Osteocyte (in vitro differentiated cells): ENCODE data around the gene IFNL4. TPM values are rescaled to one million over a fixed set of nuclear protein-coding genes. Genes with fewer than 3 reads are reported as not detected.
"Not testable (repeated sequence)": the region's sequence is repeated elsewhere in the genome, so short reads cannot be mapped to it uniquely, and the experiment has no call there.

Source experiments
- DNase-seq: peaks from one replicate; pipeline ENCODE4 v3.0.0; 2021; ENCODE audit warnings: mixed read lengths; ENCODE audit not compliant: unreplicated experiment; ENCODE audit errors: extremely low spot score
- H3K27ac Mint-ChIP-seq: one replicate; pipeline ENCODE4 v1.8.0; 2021; ENCODE audit warnings: mild to moderate bottlenecking, mixed read lengths; ENCODE audit not compliant: unreplicated experiment
- H3K27me3 Mint-ChIP-seq: one replicate; pipeline ENCODE4 v1.8.0; 2021; ENCODE audit warnings: mixed read lengths; ENCODE audit not compliant: unreplicated experiment
- H3K36me3 Mint-ChIP-seq: one replicate; pipeline ENCODE4 v1.8.0; 2021; ENCODE audit warnings: mixed read lengths; ENCODE audit not compliant: unreplicated experiment
- H3K4me1 Mint-ChIP-seq: one replicate; pipeline ENCODE4 v1.8.0; 2021; ENCODE audit warnings: mixed read lengths; ENCODE audit not compliant: unreplicated experiment
- H3K4me3 Mint-ChIP-seq: one replicate; pipeline ENCODE4 v1.8.0; 2021; ENCODE audit warnings: mild to moderate bottlenecking, moderate library complexity, mixed read lengths; ENCODE audit not compliant: unreplicated experiment
- H3K9me3 Mint-ChIP-seq: one replicate; pipeline ENCODE4 v1.8.0; 2021; ENCODE audit warnings: mixed read lengths; ENCODE audit not compliant: unreplicated experiment
- total RNA-seq: library from RNA; stranded (reverse); gene quantifications from 2 replicates; pipeline ENCODE4 v1.2.1, GENCODE V29; 2021
- TF ChIP-seq, protein P1 (sequence below): fragments of 200-600 bp; sonication (generic); IDR thresholded peaks from 2 replicates; pipeline ENCODE4 v1.5.0; 2021; ENCODE audit warnings: antibody characterized with exemption, mild to moderate bottlenecking, moderate library complexity

The IFNL4 gene
- total RNA-seq, 1 donor from 2014 or later, result not detected

DNA sequence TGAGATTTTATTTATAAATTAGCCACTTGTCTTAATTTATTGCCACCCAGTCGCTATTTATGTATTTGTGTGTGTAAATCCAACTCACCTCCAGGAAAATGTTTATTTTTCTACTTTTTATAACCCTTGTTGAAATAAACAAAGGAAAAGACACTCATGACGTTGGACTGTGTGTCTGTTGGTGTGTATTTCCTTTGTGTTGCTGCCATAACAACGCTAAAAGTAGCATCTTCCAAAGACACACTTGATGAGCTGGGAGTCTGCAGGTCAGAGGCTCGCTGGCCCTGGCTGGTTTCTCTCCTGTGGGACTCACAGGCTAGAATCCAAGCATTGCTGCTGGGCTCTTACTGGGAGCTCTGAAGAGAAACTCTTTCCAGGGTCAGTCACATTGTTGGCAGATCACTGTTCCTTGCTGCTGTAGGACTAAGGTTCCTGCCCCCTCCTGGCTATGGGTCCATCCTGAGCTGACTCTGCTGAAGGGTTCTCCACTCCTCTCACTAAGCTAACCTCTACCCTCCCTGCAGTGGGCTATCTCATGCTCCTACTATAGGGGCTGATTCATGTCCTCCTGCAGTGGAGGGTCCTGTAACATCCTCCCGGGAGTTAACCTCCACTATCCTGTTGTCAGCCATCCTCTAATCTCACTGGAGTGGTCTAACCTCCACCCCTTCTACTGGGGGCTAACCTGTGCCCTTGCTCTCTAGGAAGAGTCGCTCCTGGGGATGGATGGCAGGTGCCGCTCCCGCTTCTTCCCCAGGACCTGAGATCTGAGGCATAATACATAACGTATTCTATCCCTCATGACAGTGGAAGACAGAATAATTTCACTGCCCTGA lies 21.6 kb upstream of the IFNL4 start:
- TF ChIP-seq, protein P1, sequence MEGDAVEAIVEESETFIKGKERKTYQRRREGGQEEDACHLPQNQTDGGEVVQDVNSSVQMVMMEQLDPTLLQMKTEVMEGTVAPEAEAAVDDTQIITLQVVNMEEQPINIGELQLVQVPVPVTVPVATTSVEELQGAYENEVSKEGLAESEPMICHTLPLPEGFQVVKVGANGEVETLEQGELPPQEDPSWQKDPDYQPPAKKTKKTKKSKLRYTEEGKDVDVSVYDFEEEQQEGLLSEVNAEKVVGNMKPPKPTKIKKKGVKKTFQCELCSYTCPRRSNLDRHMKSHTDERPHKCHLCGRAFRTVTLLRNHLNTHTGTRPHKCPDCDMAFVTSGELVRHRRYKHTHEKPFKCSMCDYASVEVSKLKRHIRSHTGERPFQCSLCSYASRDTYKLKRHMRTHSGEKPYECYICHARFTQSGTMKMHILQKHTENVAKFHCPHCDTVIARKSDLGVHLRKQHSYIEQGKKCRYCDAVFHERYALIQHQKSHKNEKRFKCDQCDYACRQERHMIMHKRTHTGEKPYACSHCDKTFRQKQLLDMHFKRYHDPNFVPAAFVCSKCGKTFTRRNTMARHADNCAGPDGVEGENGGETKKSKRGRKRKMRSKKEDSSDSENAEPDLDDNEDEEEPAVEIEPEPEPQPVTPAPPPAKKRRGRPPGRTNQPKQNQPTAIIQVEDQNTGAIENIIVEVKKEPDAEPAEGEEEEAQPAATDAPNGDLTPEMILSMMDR, result no peak
- H3K9me3 Mint-ChIP-seq, result no peaks in the 10 kb centered on the region
- no peaks in the 10 kb centered on the region for H3K36me3 Mint-ChIP-seq
- no peaks in the 10 kb centered on the region for H3K4me1 Mint-ChIP-seq
- no peak overlapping the region for H3K27ac Mint-ChIP-seq
- H3K27me3 Mint-ChIP-seq, result peaks cover 33% of the 10 kb centered on the region
- DNase-seq, result no peak
- no peak overlapping the region for H3K4me3 Mint-ChIP-seq

DNA sequence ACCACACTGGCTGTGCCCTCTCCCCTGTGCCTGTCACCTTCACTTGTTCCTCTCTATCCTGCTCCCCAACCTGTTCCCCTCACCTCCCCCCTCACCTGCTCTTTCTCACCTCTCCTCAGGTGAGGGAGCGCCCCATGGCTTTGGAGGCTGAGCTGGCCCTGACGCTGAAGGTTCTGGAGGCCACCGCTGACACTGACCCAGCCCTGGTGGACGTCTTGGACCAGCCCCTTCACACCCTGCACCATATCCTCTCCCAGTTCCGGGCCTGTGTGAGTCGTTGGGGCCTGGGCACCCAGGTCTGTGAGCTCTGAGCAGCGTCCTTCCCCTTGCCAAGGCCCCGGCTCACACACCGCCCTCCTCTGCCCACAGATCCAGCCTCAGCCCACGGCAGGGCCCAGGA lies 20.7 kb upstream of the IFNL4 start:
- H3K36me3 Mint-ChIP-seq, H3K9me3 Mint-ChIP-seq, H3K4me3 Mint-ChIP-seq, H3K4me1 Mint-ChIP-seq, H3K27ac Mint-ChIP-seq, DNase-seq: not testable (repeated sequence)
- H3K27me3 Mint-ChIP-seq, result peaks cover 39% of the 10 kb centered on the region

DNA sequence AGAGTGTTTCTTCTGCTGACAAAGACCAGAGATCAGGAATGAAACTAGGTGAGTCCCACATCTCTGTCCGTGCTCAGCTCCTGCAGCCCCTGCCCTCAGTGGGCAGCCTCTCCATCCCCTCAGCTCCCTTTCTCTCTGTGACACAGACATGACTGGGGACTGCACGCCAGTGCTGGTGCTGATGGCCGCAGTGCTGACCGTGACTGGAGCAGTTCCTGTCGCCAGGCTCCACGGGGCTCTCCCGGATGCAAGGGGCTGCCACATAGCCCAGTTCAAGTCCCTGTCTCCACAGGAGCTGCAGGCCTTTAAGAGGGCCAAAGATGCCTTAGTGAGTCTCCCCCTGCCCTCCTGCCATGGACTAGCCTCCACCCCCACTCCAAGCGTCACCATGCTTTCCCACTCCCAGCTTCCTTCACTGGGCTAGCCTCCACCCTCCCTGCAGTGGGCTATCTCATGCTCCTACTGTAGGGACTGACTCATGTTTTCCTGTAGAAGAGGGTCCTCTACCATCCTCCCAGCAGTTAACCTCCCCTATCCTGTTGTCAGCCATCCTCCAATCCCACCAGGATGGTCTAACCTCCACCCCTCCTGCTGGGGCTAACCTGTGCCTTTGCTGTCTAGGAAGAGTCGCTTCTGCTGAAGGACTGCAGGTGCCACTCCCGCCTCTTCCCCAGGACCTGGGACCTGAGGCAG lies 20.0 kb upstream of the IFNL4 start:
- not testable (repeated sequence) for DNase-seq, H3K36me3 Mint-ChIP-seq, H3K27ac Mint-ChIP-seq, H3K9me3 Mint-ChIP-seq, H3K4me3 Mint-ChIP-seq, H3K4me1 Mint-ChIP-seq
- H3K27me3 Mint-ChIP-seq, result peaks cover 45% of the 10 kb centered on the region

DNA sequence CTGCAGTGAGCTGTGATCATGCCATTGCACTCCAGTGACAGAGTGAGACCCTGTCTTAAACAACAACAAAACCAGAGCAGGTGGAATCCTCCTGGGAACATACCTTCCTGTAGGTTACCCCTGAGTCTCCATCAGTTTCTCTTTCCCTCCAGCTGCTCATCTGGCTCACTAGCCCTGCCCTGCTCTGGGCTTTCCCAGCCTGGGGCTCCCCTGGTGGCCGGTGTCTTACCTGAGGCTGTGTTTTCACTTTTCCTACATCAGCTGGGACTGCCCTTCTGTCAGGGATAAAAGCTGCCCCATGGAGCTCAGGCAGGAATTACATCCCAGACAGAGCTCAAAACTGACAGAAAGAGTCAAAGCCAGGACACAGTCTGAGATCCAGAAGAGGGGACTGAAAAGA lies 19.4 kb upstream of the IFNL4 start, which contains the start of gene IFNL2:
TSS of gene IFNL2 (plus strand) at position 312 of the 400 bp plus-strand sequence. CDS start 173 bp downstream, outside the sequence.
- not testable (repeated sequence) for DNase-seq, H3K27ac Mint-ChIP-seq, H3K4me1 Mint-ChIP-seq, H3K9me3 Mint-ChIP-seq, H3K36me3 Mint-ChIP-seq, H3K4me3 Mint-ChIP-seq
- peaks cover 50% of the 10 kb centered on the region for H3K27me3 Mint-ChIP-seq

DNA sequence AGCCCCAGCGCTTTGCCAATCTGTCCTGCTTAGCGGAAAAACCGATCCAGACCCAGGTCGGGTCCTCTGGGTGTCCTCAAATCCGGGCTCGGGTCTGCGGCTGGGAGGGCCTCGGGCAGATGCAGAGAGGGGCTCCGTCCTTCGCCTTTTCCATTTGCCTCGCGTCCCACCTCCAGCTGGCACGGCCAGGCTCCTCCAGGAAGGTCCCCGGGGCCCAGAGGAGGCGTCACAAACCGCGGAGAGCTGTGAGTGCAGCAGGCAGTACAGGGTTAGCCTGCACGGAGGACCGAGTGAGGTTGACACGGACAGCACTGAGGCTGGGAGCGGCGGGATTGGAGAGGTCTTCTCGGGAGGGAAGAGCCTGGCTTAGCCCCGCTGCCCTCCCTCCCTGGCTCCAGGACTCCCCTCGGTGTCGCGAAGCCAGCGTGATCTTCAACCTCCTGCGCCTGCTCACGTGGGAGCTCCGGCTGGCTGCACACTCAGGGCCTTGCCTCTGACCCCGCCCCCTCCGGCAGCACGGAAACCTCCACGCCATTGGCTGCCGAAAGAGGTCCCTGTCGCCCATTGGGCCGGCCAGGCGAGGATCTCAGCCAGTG lies 16.8 kb upstream of the IFNL4 start:
- H3K36me3 Mint-ChIP-seq, result no peaks in the 10 kb centered on the region
- no peak for DNase-seq
- H3K27ac Mint-ChIP-seq, result no peak overlapping the region
- H3K4me1 Mint-ChIP-seq, result no peaks in the 10 kb centered on the region
- TF ChIP-seq, protein P1, result no peak
- H3K9me3 Mint-ChIP-seq, result no peaks in the 10 kb centered on the region
- peaks cover 59% of the 10 kb centered on the region for H3K27me3 Mint-ChIP-seq
- H3K4me3 Mint-ChIP-seq, result no peak overlapping the region

DNA sequence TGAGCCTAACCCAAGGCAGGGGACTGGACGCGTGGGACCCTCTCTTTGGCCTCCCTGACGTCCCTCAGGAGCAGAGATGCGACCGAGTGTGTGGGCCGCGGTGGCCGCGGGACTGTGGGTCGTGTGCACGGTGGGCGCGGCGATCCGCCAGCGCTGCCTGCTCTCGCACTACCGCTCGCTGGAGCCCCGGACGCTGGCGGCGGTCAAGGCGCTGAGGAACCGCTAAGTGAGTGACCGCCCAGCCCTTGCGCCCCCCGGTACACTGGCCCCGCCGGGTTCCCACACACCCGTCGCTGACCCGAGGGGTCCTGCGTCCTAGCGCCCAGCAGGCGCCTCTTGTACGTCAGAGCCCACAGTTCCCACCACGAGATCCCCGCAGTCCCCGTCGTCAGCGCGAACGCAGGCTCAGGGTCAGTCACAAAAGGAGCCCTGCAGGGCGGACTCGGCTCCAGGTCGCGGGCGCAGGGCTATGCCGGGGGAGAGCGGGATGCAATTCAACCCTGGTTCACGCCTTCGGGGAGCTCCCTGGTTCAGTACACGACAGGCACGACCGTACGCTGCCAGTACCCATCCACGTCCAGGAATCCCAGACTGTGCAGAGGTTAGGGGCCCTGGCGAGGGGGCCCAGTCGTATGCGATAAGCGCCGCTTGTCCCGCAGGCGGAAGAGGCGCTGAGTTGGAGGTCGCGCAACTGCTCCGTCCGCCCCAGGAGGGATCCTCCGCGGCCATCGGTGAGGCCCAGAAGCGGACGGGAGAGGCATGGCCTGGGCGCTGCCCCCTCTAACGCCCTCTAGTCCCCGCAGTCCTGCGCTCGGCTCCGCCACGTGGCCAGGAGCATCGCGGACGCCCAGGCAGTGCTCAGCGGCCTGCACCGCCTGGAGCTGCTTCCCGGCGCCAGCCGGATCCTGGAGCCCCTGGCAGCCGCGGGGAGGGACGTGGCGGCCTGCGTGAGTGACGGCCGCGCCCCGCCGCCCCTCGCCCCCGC lies 15.9 kb upstream of the IFNL4 start:
- H3K27me3 Mint-ChIP-seq, result peaks cover 53% of the 10 kb centered on the region
- DNase-seq, result no peak
- no peak overlapping the region for H3K27ac Mint-ChIP-seq
- TF ChIP-seq, protein P1, result no peak
- no peaks in the 10 kb centered on the region for H3K9me3 Mint-ChIP-seq
- no peak overlapping the region for H3K4me3 Mint-ChIP-seq
- H3K4me1 Mint-ChIP-seq, result no peaks in the 10 kb centered on the region
- H3K36me3 Mint-ChIP-seq, result no peaks in the 10 kb centered on the region
